Peyer's patch (tissue), 4 donors: ENCODE results near the gene PBX4.

Experiments used
- CTCF ChIP-seq, 6 experiments: fragments of 450-650 bp in 4 of 6; fragments of 200-600 bp in 2 of 6; sonication (generic) in 1 of 6; IDR thresholded peaks; one replicate each; pipeline ENCODE4 v1.5.1; 2017 to 2019; ENCODE audit warnings: antibody characterized with exemption in 6 of 6, mild to moderate bottlenecking in 3 of 6, moderate library complexity in 1 of 6
- POLR2A ChIP-seq, 2 donors: fragments of 450-650 bp; IDR thresholded peaks; one replicate each; pipeline ENCODE4 v1.5.1; 2017; ENCODE audit warnings: antibody characterized with exemption in 2 of 2, mild to moderate bottlenecking in 2 of 2, moderate library complexity in 2 of 2

GRCh38 chr19:19546751-19547162, 71.7 kb downstream of the PBX4 start:
- TF ChIP-seq CTCF (IDR thresholded peaks at IDR 0.05) (no peak), POLR2A (IDR thresholded peaks at IDR 0.05) (no peak)
